Upper lobe of left lung (tissue), 4 donors: ENCODE data around the gene PCSK5.

Source experiments
- CTCF ChIP-seq, 6 experiments: fragments of 450-650 bp in 4 of 6; fragments of 200-600 bp in 2 of 6; sonication (generic) in 2 of 6; IDR thresholded peaks; one replicate each; pipeline ENCODE4 v1.5.1; 2016 to 2019; ENCODE audit warnings: antibody characterized with exemption in 6 of 6
- EP300 ChIP-seq, 4 donors: sonication (generic); formaldehyde crosslinking; IDR thresholded peaks; one replicate each; pipeline ENCODE4 v1.5.1; 2017; ENCODE audit warnings: antibody characterized with exemption in 4 of 4, control low read depth in 2 of 4
- POLR2A ChIP-seq, 4 donors: fragments of 450-650 bp; IDR thresholded peaks; one replicate each; pipeline ENCODE4 v1.5.1; 2016 to 2017; ENCODE audit warnings: antibody characterized with exemption in 4 of 4, mild to moderate bottlenecking in 2 of 4
- POLR2AphosphoS5 ChIP-seq, 2 donors: sonication (generic); formaldehyde crosslinking; IDR thresholded peaks; one replicate each; pipeline ENCODE4 v1.5.1; 2017; ENCODE audit warnings: antibody characterized with exemption in 2 of 2

GRCh38 chr9:75958226-75958625, 67.8 kb downstream of the PCSK5 start:
- TF ChIP-seq POLR2AphosphoS5 (IDR thresholded peaks at IDR 0.05) (no peak), CTCF (IDR thresholded peaks at IDR 0.05) (no peak), POLR2A (IDR thresholded peaks at IDR 0.05) (no peak), EP300 (IDR thresholded peaks at IDR 0.05) (no peak)
